GM12892 (cell line): ENCODE measurements around the gene ARHGAP15.

Experiments
- POLR2A ChIP-seq: IDR thresholded peaks from 2 replicates; pipeline ENCODE4 v1.6.1; 2011; ENCODE audit warnings: low read depth, low read length, control low read depth
- POLR2AphosphoS5 ChIP-seq: IDR thresholded peaks from 2 replicates; pipeline ENCODE4 v1.6.1; 2011; ENCODE audit warnings: low read depth, low read length, control low read depth
- TAF1 ChIP-seq: IDR thresholded peaks from 2 replicates; pipeline ENCODE4 v1.6.1; 2011; ENCODE audit warnings: low read depth, mild to moderate bottlenecking, control low read depth, low read length, borderline replicate concordance

DNA sequence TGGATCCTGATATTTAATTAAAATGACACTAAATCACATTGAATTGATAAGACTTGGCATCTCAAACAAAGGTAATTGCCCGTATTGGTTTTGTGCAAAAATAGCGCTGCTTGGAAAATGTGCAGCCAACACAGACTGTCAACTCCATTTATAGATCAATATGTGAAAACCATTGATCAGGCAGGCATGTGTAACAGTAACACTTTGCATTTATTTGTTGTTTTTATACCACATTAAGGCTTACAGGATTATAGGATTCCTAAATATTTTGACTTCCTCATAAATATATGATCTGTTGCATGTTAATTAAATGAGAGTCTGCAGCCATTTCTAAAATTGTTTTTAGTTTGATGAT lies 30.2 kb downstream of the ARHGAP15 start:
- TF ChIP-seq POLR2A (no peak), TAF1 (no peak), POLR2AphosphoS5 (no peak)
